Measurements from ENCODE around the gene RTKN2.

RTKN2 gene

GRCh38 chr10:62183442-62183841 is 85.2 kb downstream of the RTKN2 start:
- H3K27ac ChIP-seq (ENCODE audit: low read depth, low read length) = no peak overlapping the region

GRCh38 chr10:62182595-62182994 is 86.0 kb downstream of the RTKN2 start:
- Histone ChIP-seq H3K4me3 (ENCODE audit: low read depth in 1 of 5, low read length in 5 of 5) (no peak overlapping the region), H3K4me1 (ENCODE audit: control insufficient read depth in 5 of 5, insufficient read depth in 5 of 5, low read length in 5 of 5) (no peaks in the 10 kb centered on the region), H3K27me3 (ENCODE audit: control insufficient read depth in 5 of 5, insufficient read depth in 4 of 5, low read length in 5 of 5) (no peaks in the 10 kb centered on the region), H3K9ac (ENCODE audit: low read length in 5 of 5) (no peak overlapping the region), H3K27ac (ENCODE audit: low read depth, low read length) (no peak overlapping the region), H3K9me3 (ENCODE audit: control insufficient read depth in 5 of 5, low read length in 5 of 5) (peaks cover 0 to 3% (median 0%) of the 10 kb centered on the region in 5 donors), H3K36me3 (ENCODE audit: control insufficient read depth in 5 of 5, insufficient read depth in 5 of 5, low read length in 5 of 5) (no peaks in the 10 kb centered on the region)

More at GRCh38 chr10:62183442-62183841, 85.2 kb downstream of the RTKN2 start:
- H3K27me3 ChIP-seq (ENCODE audit: control insufficient read depth in 5 of 5, insufficient read depth in 4 of 5, low read length in 5 of 5) = no peaks in the 10 kb centered on the region
- no peak overlapping the region for H3K9ac ChIP-seq (ENCODE audit: low read length in 5 of 5)
- no peak overlapping the region for H3K4me3 ChIP-seq (ENCODE audit: low read depth in 1 of 5, low read length in 5 of 5)
- H3K36me3 ChIP-seq (ENCODE audit: control insufficient read depth in 5 of 5, insufficient read depth in 5 of 5, low read length in 5 of 5) = no peaks in the 10 kb centered on the region
- H3K9me3 ChIP-seq (ENCODE audit: control insufficient read depth in 5 of 5, low read length in 5 of 5) = no peaks in the 10 kb centered on the region
- H3K4me1 ChIP-seq (ENCODE audit: control insufficient read depth in 5 of 5, insufficient read depth in 5 of 5, low read length in 5 of 5) = no peaks in the 10 kb centered on the region

GRCh38 chr10:62182171-62182570 is 86.5 kb downstream of the RTKN2 start:
- no peaks in the 10 kb centered on the region for H3K4me1 ChIP-seq (ENCODE audit: control insufficient read depth in 5 of 5, insufficient read depth in 5 of 5, low read length in 5 of 5)
- H3K27me3 ChIP-seq (ENCODE audit: control insufficient read depth in 5 of 5, insufficient read depth in 4 of 5, low read length in 5 of 5) = no peaks in the 10 kb centered on the region
- no peak overlapping the region for H3K4me3 ChIP-seq (ENCODE audit: low read depth in 1 of 5, low read length in 5 of 5)
- H3K9ac ChIP-seq (ENCODE audit: low read length in 5 of 5) = no peak overlapping the region
- H3K27ac ChIP-seq (ENCODE audit: low read depth, low read length) = no peak overlapping the region
- H3K36me3 ChIP-seq (ENCODE audit: control insufficient read depth in 5 of 5, insufficient read depth in 5 of 5, low read length in 5 of 5) = no peaks in the 10 kb centered on the region
- peaks cover 0 to 4% (median 0%) of the 10 kb centered on the region in 5 donors for H3K9me3 ChIP-seq (ENCODE audit: control insufficient read depth in 5 of 5, low read length in 5 of 5)

- no peaks in the 10 kb centered on the region for H3K4me1 ChIP-seq (ENCODE audit: control insufficient read depth in 5 of 5, insufficient read depth in 5 of 5, low read length in 5 of 5)
- no peak overlapping the region for H3K9ac ChIP-seq (ENCODE audit: low read length in 5 of 5)
- no peak overlapping the region for H3K4me3 ChIP-seq (ENCODE audit: low read depth in 1 of 5, low read length in 5 of 5)
- H3K27me3 ChIP-seq (ENCODE audit: control insufficient read depth in 5 of 5, insufficient read depth in 4 of 5, low read length in 5 of 5) = no peaks in the 10 kb centered on the region
- peaks cover 0 to 4% (median 0%) of the 10 kb centered on the region in 5 donors for H3K9me3 ChIP-seq (ENCODE audit: control insufficient read depth in 5 of 5, low read length in 5 of 5)
- no peaks in the 10 kb centered on the region for H3K36me3 ChIP-seq (ENCODE audit: control insufficient read depth in 5 of 5, insufficient read depth in 5 of 5, low read length in 5 of 5)
- H3K27ac ChIP-seq (ENCODE audit: low read depth, low read length) = no peak overlapping the region
Observed at GRCh38 chr10:62180677-62181076, 88.0 kb downstream of the RTKN2 start.

GRCh38 chr10:62178568-62178967 is 90.1 kb downstream of the RTKN2 start:
- Histone ChIP-seq H3K4me1 (ENCODE audit: control insufficient read depth in 5 of 5, insufficient read depth in 5 of 5, low read length in 5 of 5) (no peaks in the 10 kb centered on the region), H3K27ac (ENCODE audit: low read depth, low read length) (no peak overlapping the region), H3K4me3 (ENCODE audit: low read depth in 1 of 5, low read length in 5 of 5) (no peak overlapping the region), H3K27me3 (ENCODE audit: control insufficient read depth in 5 of 5, insufficient read depth in 4 of 5, low read length in 5 of 5) (no peaks in the 10 kb centered on the region), H3K9ac (ENCODE audit: low read length in 5 of 5) (no peak overlapping the region), H3K9me3 (ENCODE audit: control insufficient read depth in 5 of 5, low read length in 5 of 5) (peaks cover 0 to 4% (median 0%) of the 10 kb centered on the region in 5 donors), H3K36me3 (ENCODE audit: control insufficient read depth in 5 of 5, insufficient read depth in 5 of 5, low read length in 5 of 5) (no peaks in the 10 kb centered on the region)

- Histone ChIP-seq H3K4me3 (ENCODE audit: low read depth in 1 of 5, low read length in 5 of 5) (no peak overlapping the region), H3K4me1 (ENCODE audit: control insufficient read depth in 5 of 5, insufficient read depth in 5 of 5, low read length in 5 of 5) (no peaks in the 10 kb centered on the region), H3K27ac (ENCODE audit: low read depth, low read length) (no peak overlapping the region)
Observed at GRCh38 chr10:62177111-62177510, 91.5 kb downstream of the RTKN2 start.

GRCh38 chr10:62175251-62175650 is 93.4 kb downstream of the RTKN2 start:
- peaks cover 0 to 11% (median 4%) of the 10 kb centered on the region in 5 donors for H3K9me3 ChIP-seq (ENCODE audit: control insufficient read depth in 5 of 5, low read length in 5 of 5)
- H3K27ac ChIP-seq (ENCODE audit: low read depth, low read length) = no peak overlapping the region
- no peak overlapping the region for H3K9ac ChIP-seq (ENCODE audit: low read length in 5 of 5)
- no peaks in the 10 kb centered on the region for H3K36me3 ChIP-seq (ENCODE audit: control insufficient read depth in 5 of 5, insufficient read depth in 5 of 5, low read length in 5 of 5)
- no peak overlapping the region for H3K4me3 ChIP-seq (ENCODE audit: low read depth in 1 of 5, low read length in 5 of 5)
- H3K27me3 ChIP-seq (ENCODE audit: control insufficient read depth in 5 of 5, insufficient read depth in 4 of 5, low read length in 5 of 5) = no peaks in the 10 kb centered on the region
- no peaks in the 10 kb centered on the region for H3K4me1 ChIP-seq (ENCODE audit: control insufficient read depth in 5 of 5, insufficient read depth in 5 of 5, low read length in 5 of 5)

More at GRCh38 chr10:62177111-62177510, 91.5 kb downstream of the RTKN2 start:
- H3K9me3 ChIP-seq (ENCODE audit: control insufficient read depth in 5 of 5, low read length in 5 of 5) = peaks cover 0 to 6% (median 4%) of the 10 kb centered on the region in 5 donors
- H3K27me3 ChIP-seq (ENCODE audit: control insufficient read depth in 5 of 5, insufficient read depth in 4 of 5, low read length in 5 of 5) = no peaks in the 10 kb centered on the region
- no peaks in the 10 kb centered on the region for H3K36me3 ChIP-seq (ENCODE audit: control insufficient read depth in 5 of 5, insufficient read depth in 5 of 5, low read length in 5 of 5)
- no peak overlapping the region for H3K9ac ChIP-seq (ENCODE audit: low read length in 5 of 5)

- no peak overlapping the region for H3K27ac ChIP-seq (ENCODE audit: low read depth, low read length)
- H3K4me1 ChIP-seq (ENCODE audit: control insufficient read depth in 5 of 5, insufficient read depth in 5 of 5, low read length in 5 of 5) = peaks cover 0 to 4% (median 0%) of the 10 kb centered on the region in 5 donors
- no peaks in the 10 kb centered on the region for H3K36me3 ChIP-seq (ENCODE audit: control insufficient read depth in 5 of 5, insufficient read depth in 5 of 5, low read length in 5 of 5)
- peaks cover 0 to 11% (median 3%) of the 10 kb centered on the region in 5 donors for H3K9me3 ChIP-seq (ENCODE audit: control insufficient read depth in 5 of 5, low read length in 5 of 5)
- H3K27me3 ChIP-seq (ENCODE audit: control insufficient read depth in 5 of 5, insufficient read depth in 4 of 5, low read length in 5 of 5) = no peaks in the 10 kb centered on the region
- no peak overlapping the region for H3K9ac ChIP-seq (ENCODE audit: low read length in 5 of 5)
- no peak overlapping the region for H3K4me3 ChIP-seq (ENCODE audit: low read depth in 1 of 5, low read length in 5 of 5)
Observed at GRCh38 chr10:62172465-62172864, 96.2 kb downstream of the RTKN2 start.

GRCh38 chr10:62171791-62172190 is 96.9 kb downstream of the RTKN2 start:
- no peak overlapping the region for H3K4me3 ChIP-seq (ENCODE audit: low read depth in 1 of 5, low read length in 5 of 5)

GRCh38 chr10:62170732-62171131 is 97.9 kb downstream of the RTKN2 start:
- Histone ChIP-seq H3K9me3 (ENCODE audit: control insufficient read depth in 5 of 5, low read length in 5 of 5) (peaks cover 0 to 11% (median 3%) of the 10 kb centered on the region in 5 donors), H3K9ac (ENCODE audit: low read length in 5 of 5) (no peak overlapping the region), H3K4me1 (ENCODE audit: control insufficient read depth in 5 of 5, insufficient read depth in 5 of 5, low read length in 5 of 5) (peaks cover 0 to 20% (median 12%) of the 10 kb centered on the region in 5 donors), H3K4me3 (ENCODE audit: low read depth in 1 of 5, low read length in 5 of 5) (no peak overlapping the region), H3K27me3 (ENCODE audit: control insufficient read depth in 5 of 5, insufficient read depth in 4 of 5, low read length in 5 of 5) (no peaks in the 10 kb centered on the region), H3K27ac (ENCODE audit: low read depth, low read length) (no peak overlapping the region), H3K36me3 (ENCODE audit: control insufficient read depth in 5 of 5, insufficient read depth in 5 of 5, low read length in 5 of 5) (no peaks in the 10 kb centered on the region)

More at GRCh38 chr10:62171791-62172190, 96.9 kb downstream of the RTKN2 start:
- H3K27me3 ChIP-seq (ENCODE audit: control insufficient read depth in 5 of 5, insufficient read depth in 4 of 5, low read length in 5 of 5) = no peaks in the 10 kb centered on the region
- H3K9ac ChIP-seq (ENCODE audit: low read length in 5 of 5) = no peak overlapping the region
- no peaks in the 10 kb centered on the region for H3K36me3 ChIP-seq (ENCODE audit: control insufficient read depth in 5 of 5, insufficient read depth in 5 of 5, low read length in 5 of 5)
- H3K9me3 ChIP-seq (ENCODE audit: control insufficient read depth in 5 of 5, low read length in 5 of 5) = peaks cover 0 to 11% (median 3%) of the 10 kb centered on the region in 5 donors
- peaks cover 0 to 10% (median 4%) of the 10 kb centered on the region in 5 donors for H3K4me1 ChIP-seq (ENCODE audit: control insufficient read depth in 5 of 5, insufficient read depth in 5 of 5, low read length in 5 of 5)
- H3K27ac ChIP-seq (ENCODE audit: low read depth, low read length) = no peak overlapping the region

All from subcutaneous abdominal adipose tissue (tissue), 5 donors.